Vagina (tissue), 2 donors: ENCODE data around the gene HPX. TPM values are rescaled to one million over a fixed set of nuclear protein-coding genes. Genes with fewer than 3 reads are reported as not detected.

ENCODE experiments used
- DNase-seq, 2 donors: peaks; one replicate each; pipeline ENCODE4 v3.0.0-alpha.2; 2017; ENCODE audit errors: extremely low spot score in 2 of 2
- H3K27ac ChIP-seq: fragments of 200-600 bp; sonication (generic); one replicate; pipeline ENCODE4 v1.5.1; 2019
- H3K27me3 ChIP-seq: fragments of 200-600 bp; sonication (generic); one replicate; pipeline ENCODE4 v1.5.1; 2019
- H3K36me3 ChIP-seq, 2 donors: fragments of 200-600 bp; sonication (generic); one replicate each; pipeline ENCODE4 v1.5.1; 2017 to 2019
- H3K4me1 ChIP-seq: fragments of 200-600 bp; sonication (generic); one replicate; pipeline ENCODE4 v1.5.1; 2019
- H3K4me3 ChIP-seq, 2 donors: fragments of 200-600 bp; sonication (generic); 1 replicate in 1 of 2; 2 replicates in 1 of 2; pipeline ENCODE4 v1.5.1; 2016 to 2019
- H3K9me3 ChIP-seq: fragments of 200-600 bp; sonication (generic); one replicate; pipeline ENCODE4 v1.5.1; 2019
- CTCF ChIP-seq, 3 experiments: fragments of 450-650 bp in 2 of 3; fragments of 200-600 bp in 1 of 3; sonication (generic) in 1 of 3; IDR thresholded peaks; one replicate each; pipeline ENCODE4 v1.5.1; 2017 to 2019; ENCODE audit warnings: antibody characterized with exemption in 3 of 3, mild to moderate bottlenecking in 2 of 3, moderate library complexity in 2 of 3
- POLR2A ChIP-seq, 2 donors: fragments of 450-650 bp; IDR thresholded peaks; one replicate each; pipeline ENCODE4 v1.6.1; 2017; ENCODE audit warnings: antibody characterized with exemption in 2 of 2, mild to moderate bottlenecking in 2 of 2, moderate library complexity in 2 of 2
- POLR2AphosphoS5 ChIP-seq, 2 donors: sonication (generic); formaldehyde crosslinking; IDR thresholded peaks; one replicate each; pipeline ENCODE4 v1.9.0; 2017; ENCODE audit warnings: antibody characterized with exemption in 2 of 2, mild to moderate bottlenecking in 2 of 2, low read depth in 1 of 2; ENCODE audit not compliant: insufficient read depth in 1 of 2
- intact Hi-C: fragments of 100-400 bp; cut with DNase I; formaldehyde crosslinking; loops from one replicate; pipeline ENCODE4 v1.15.1; 2023
- total RNA-seq: library from RNA; depleted of rRNA; stranded (reverse); fragments of >200 nt; gene quantifications from one replicate; pipeline ENCODE4 v1.2.3, GENCODE V29; 2016

Gene HPX
- total RNA-seq, 1 donor from 2014 or later = 0.98 TPM

DNA sequence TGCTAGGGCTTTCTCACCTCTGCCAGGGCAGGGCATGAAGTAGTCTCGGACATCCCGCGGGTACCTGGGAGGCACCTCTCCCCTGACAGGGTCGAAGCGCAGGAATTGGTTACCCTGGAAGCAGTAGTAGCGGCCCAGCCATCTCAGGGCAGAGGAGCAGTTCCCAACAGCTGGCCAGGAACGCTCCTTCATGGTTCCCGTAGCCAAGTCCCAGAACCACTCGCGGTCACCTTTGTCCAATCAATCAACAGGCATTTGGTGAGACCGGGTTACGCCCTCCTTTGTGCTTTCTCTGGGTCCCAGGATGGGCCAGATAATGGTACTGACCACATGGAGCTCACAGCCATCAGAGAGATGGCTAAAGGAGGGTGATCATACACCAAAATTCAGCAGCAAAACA, 3.4 kb downstream of the HPX start:
- Histone ChIP-seq H3K27me3 (no peaks in the 10 kb centered on the region), H3K4me3 (no peak overlapping the region), H3K4me1 (no peaks in the 10 kb centered on the region), H3K36me3 (no peaks in the 10 kb centered on the region), H3K9me3 (no peaks in the 10 kb centered on the region), H3K27ac (no peak overlapping the region)
- TF ChIP-seq POLR2A (IDR thresholded peaks at IDR 0.05) (no peak), CTCF (IDR thresholded peaks at IDR 0.05) (no peak), POLR2AphosphoS5 (IDR thresholded peaks at IDR 0.05; ENCODE audit: insufficient read depth in 1 of 2, low read depth in 1 of 2) (no peak)
- DNase-seq = no peak
- intact Hi-C loops = loop anchor here (10.0 kb wide), 1 partner anchor 67 kb away; no protein-coding TSS in a partner anchor

GRCh38 chr11:6433998-6434660, 6.7 kb downstream of the HPX start:
- Histone ChIP-seq H3K4me1 (no peaks in the 10 kb centered on the region), H3K27me3 (no peaks in the 10 kb centered on the region), H3K9me3 (no peaks in the 10 kb centered on the region), H3K4me3 (no peak overlapping the region), H3K27ac (no peak overlapping the region), H3K36me3 (no peaks in the 10 kb centered on the region)
- no peak for DNase-seq
- no peak for TF ChIP-seq POLR2A (IDR thresholded peaks at IDR 0.05)
- TF ChIP-seq CTCF (IDR thresholded peaks at IDR 0.05) = no peak
- TF ChIP-seq POLR2AphosphoS5 (IDR thresholded peaks at IDR 0.05; ENCODE audit: insufficient read depth in 1 of 2, low read depth in 1 of 2) = no peak
- intact Hi-C loops = loop anchor here (10.0 kb wide), 1 partner anchor 71 kb away; no protein-coding TSS in a partner anchor

- no peak for DNase-seq
These were observed 8.9 kb downstream of the HPX start for GRCh38 chr11:6431861-6432260.

GRCh38 chr11:6427516-6427915, 13.3 kb downstream of the HPX start:
- TF ChIP-seq POLR2A (IDR thresholded peaks at IDR 0.05) (no peak), POLR2AphosphoS5 (IDR thresholded peaks at IDR 0.05; ENCODE audit: insufficient read depth in 1 of 2, low read depth in 1 of 2) (no peak), CTCF (IDR thresholded peaks at IDR 0.05) (no peak)
- Histone ChIP-seq H3K9me3 (no peaks in the 10 kb centered on the region), H3K36me3 (no peaks in the 10 kb centered on the region), H3K4me3 (no peak overlapping the region), H3K27me3 (no peaks in the 10 kb centered on the region), H3K4me1 (no peaks in the 10 kb centered on the region), H3K27ac (no peak overlapping the region)
- intact Hi-C loops = no loop called here
- DNase-seq = no peak

More at GRCh38 chr11:6431861-6432260, 8.9 kb downstream of the HPX start:
- no peak overlapping the region for H3K4me3 ChIP-seq
- H3K9me3 ChIP-seq = no peaks in the 10 kb centered on the region
- H3K27me3 ChIP-seq = no peaks in the 10 kb centered on the region
- no peaks in the 10 kb centered on the region for H3K36me3 ChIP-seq
- H3K27ac ChIP-seq = no peak overlapping the region
- intact Hi-C loops = loop anchor here (10.0 kb wide), 1 partner anchor 73 kb away; no protein-coding TSS in a partner anchor
- H3K4me1 ChIP-seq = no peaks in the 10 kb centered on the region
- TF ChIP-seq CTCF (IDR thresholded peaks at IDR 0.05) (no peak), POLR2AphosphoS5 (IDR thresholded peaks at IDR 0.05; ENCODE audit: insufficient read depth in 1 of 2, low read depth in 1 of 2) (no peak), POLR2A (IDR thresholded peaks at IDR 0.05) (no peak)

- H3K27me3 ChIP-seq = no peaks in the 10 kb centered on the region
- intact Hi-C loops = no loop called here
- no peak overlapping the region for H3K4me3 ChIP-seq
- H3K4me1 ChIP-seq = peaks cover 29% of the 10 kb centered on the region
- TF ChIP-seq CTCF (IDR thresholded peaks at IDR 0.05) = no peak
- no peak for TF ChIP-seq POLR2A (IDR thresholded peaks at IDR 0.05)
- TF ChIP-seq POLR2AphosphoS5 (IDR thresholded peaks at IDR 0.05; ENCODE audit: insufficient read depth in 1 of 2, low read depth in 1 of 2) = no peak
- no peaks in the 10 kb centered on the region for H3K36me3 ChIP-seq
- DNase-seq = no peak
- no peak overlapping the region for H3K27ac ChIP-seq
- H3K9me3 ChIP-seq = no peaks in the 10 kb centered on the region
These were observed 20.1 kb downstream of the HPX start for GRCh38 chr11:6420677-6421076.
